8988T (cell line): ENCODE results near the gene PRKD3.
"Not testable (repeated sequence)": the region's sequence is repeated elsewhere in the genome, so short reads cannot be mapped to it uniquely, and the experiment has no call there.

Experiments
- DNase-seq: peaks from one replicate; pipeline ENCODE4 v3.0.0; 2011

Gene PRKD3

GRCh38 chr2:37306024-37306423 is 18.6 kb downstream of the PRKD3 start:
- DNase-seq = no peak

DNA sequence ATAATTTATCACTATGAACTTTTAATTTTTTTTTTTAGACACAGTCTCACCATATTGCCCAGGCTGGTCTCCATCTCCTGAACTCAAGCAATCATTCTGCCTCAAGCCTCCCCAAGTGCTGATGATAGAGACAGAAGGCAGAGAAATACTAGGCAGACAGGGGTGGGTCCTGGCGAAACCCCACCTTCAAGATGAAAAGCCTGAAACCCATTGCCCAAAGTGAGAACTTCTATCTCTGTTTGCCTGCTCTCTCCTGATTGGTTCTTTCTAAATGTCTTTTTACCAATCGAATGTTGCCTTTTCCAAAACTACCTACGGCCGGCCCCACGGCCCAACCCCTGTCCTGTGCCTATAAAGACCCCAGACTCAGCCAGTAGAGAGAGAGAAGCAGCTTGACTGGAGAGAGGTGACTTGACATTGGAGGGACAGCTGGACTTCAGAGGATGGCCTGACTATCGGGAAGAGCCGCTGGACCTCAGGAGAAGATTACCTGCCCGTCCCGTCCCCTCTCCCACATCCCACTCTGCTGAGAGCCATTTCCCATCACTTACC is 21.9 kb downstream of the PRKD3 start:
- no peak for DNase-seq

DNA sequence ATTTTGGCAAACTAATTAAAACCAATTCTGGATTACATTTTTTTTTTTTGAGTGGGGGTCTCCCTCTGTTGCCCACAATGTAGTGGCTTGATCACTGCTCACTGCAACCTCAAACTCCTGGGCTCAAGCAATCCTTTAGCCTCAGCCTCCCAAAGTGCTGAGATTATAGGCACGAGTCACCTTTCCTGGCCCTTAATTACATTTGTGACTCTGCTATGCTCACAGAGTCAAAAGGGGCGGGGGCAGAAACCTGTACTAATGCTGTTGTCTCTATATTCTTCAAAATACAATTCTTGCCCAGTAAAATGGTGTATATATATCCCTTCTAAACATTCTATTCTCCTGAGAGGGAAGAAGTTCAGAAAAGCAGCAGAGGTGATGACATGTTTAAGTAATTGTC is 23.2 kb downstream of the PRKD3 start:
- DNase-seq = no peak

- DNase-seq = no peak
These were observed 24.1 kb downstream of the PRKD3 start for GRCh38 chr2:37300578-37300977.

DNA sequence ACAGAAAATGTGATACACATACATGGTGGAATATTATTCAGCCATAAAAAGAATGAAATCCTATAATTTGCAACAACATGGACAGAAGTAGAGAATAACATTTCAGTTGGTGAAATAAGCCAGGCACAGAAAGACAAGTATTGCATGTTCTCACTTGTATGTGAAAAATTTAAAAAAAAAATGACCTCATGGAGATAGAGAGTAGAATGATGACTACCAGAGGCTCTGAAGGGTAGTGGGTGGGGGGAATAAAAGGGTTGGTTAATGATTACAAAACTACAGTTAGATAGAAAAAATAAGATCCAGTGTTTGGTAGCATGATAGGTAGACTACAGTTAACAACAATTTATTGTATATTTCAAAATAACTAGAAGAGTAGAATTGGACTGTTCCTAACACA is 24.5 kb downstream of the PRKD3 start:
- no peak for DNase-seq

DNA sequence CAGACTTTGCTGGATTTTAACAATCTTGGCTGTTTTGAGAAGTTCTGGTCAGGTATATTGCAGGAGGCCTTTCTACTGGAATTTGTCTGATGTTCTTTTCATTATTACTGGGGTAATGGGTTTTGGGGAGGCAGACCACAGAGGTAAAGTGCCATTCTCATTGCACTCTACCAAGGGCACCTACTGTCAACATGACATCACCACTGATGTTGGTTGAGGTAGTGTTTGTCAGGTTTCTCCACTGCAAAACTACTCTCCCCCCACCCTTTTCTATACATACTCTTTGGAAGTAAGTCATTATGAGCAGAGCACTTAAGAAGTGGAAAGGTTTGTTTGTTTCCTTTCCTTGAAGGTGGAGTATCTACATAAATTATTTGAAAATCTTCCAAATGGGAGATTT is 27.0 kb downstream of the PRKD3 start:
- DNase-seq = no peak

DNA sequence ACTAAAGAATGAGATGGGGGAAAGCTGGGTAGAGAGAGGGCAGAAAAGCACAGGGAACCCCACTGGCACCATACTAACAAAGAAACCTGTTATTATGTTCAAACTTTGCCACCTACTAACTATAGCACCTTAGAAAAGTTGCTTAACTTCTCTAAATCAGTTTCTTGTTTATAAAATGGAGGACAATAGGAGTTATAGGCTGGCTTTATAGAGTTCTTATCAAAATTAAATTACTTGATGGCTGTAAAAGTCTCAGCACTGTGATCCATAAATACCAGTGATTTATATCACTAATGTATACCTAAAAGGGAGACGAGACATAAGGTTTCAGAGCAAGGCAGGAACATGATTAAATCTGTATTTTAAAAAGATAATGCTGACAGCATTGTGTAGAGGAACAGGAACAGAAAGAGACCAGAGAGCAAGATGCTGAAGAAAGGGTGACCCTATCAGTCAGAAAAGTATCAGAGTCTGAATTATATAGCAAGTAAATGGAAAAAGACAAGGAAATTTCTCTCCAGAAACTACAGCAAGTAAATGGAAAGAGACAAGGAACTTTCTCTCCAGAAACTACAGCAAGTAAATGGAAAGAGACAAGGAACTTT is 29.1 kb downstream of the PRKD3 start:
- DNase-seq = no peak

DNA sequence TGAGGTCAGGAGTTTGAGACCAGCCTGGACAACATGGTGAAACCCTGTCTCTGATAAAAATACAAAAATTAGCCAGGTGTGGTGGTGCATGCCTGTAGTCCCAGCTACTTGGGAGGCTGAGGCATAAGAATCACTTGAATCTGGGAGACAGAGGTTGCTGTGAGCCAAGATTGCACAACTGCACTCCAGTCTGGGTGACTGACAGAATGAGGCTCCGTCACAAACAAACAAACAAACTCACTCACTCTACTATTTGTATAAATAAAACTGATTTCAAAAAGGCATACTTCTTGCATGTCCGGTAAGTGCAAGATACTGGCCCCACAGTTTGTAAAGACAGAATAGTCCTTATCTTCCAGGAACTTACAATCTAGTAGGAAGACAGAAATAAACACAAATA is 29.8 kb downstream of the PRKD3 start:
- not testable (repeated sequence) for DNase-seq

- DNase-seq = no peak
These were observed 33.0 kb downstream of the PRKD3 start for GRCh38 chr2:37291680-37292079.

DNA sequence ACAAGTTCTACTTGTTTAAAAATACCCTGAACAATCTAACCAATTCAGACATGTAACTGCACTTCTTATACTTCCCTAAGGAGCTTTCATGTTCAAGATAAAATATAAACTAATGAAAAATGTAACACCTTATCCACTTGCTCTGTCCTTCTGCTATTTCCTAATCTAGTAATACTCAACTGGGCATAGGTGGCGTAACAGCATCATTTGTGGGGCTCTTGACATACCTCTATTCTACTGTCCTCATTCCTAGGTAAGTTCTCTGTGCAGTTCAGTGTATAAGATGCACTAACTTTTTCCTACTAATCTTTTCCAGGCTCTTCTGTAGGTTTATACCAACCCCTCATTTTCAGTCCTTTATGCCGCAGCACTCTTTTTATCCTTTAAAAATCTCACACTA is 36.7 kb downstream of the PRKD3 start:
- no peak for DNase-seq

DNA sequence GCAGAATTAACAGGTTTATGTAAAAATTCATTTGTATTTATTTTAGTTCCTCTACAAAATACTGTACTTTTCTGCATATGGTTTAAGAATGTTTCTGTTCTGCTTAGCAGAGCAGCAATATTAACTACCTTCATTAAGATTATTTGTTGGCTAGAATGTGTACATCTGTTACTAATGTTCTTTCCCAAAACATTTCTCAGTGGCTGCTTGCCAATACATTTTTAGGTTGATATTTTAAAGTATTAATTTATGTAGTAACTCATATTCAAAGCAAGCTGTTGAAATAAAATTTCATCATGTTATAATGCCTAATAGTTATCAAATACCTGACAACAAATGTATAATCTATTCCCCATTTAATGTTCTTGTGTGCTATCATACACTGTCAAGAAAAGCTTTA is 40.3 kb downstream of the PRKD3 start:
- DNase-seq = no peak

DNA sequence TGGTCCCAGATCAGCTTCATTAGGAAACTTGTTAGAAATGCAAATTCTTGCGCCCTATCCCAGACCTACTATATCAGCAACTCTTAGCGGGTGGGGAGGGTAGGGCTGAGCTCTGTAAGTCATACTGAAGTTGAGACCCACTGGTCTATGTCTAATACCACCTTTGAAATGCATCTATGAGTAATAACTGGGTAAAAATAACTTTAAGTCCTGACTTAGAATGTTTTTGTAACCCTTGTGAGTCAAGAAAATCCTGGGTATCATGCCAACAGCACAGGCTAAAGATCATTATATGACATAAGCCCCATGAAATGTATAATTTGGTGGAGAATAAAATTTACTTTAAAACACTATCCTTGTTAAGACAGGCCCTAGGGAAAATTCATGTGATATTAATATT is 41.4 kb downstream of the PRKD3 start:
- no peak for DNase-seq

DNA sequence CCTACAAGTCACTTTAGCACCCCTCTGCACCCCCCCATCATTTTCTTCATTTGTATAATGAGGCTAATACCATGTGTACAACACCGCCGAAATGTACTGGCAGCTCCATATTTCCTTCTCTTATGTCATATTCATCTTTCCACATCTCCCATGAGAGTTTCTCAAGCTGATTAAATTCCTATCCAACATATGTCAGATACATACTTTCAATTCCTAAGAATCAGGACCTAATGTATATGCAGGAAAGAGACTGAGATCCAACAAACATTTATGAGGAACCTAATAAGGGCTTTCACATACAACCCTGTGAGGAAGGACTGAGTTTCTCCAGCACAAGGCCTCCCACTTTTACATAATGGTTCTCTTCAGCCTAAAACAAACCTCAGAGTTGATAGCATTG is 41.9 kb downstream of the PRKD3 start:
- no peak for DNase-seq

- no peak for DNase-seq
These were observed 42.7 kb downstream of the PRKD3 start for GRCh38 chr2:37281916-37282315.

GRCh38 chr2:37276291-37276690 is 48.3 kb downstream of the PRKD3 start:
- DNase-seq = no peak
